ENCODE data around the gene LRRC47. TPM values are rescaled to one million over a fixed set of nuclear protein-coding genes. Genes with fewer than 3 reads are reported as not detected.
A peak's percentile ranks its signal among the peaks of the same experiment; 100 is the strongest.

Gene LRRC47
- total and polyA plus RNA-seq, 2 of the 8 experiments (the other 6 are each of a cell fraction or from before 2014, with no cell fraction given): 38.3 to 82.4 TPM

DNA sequence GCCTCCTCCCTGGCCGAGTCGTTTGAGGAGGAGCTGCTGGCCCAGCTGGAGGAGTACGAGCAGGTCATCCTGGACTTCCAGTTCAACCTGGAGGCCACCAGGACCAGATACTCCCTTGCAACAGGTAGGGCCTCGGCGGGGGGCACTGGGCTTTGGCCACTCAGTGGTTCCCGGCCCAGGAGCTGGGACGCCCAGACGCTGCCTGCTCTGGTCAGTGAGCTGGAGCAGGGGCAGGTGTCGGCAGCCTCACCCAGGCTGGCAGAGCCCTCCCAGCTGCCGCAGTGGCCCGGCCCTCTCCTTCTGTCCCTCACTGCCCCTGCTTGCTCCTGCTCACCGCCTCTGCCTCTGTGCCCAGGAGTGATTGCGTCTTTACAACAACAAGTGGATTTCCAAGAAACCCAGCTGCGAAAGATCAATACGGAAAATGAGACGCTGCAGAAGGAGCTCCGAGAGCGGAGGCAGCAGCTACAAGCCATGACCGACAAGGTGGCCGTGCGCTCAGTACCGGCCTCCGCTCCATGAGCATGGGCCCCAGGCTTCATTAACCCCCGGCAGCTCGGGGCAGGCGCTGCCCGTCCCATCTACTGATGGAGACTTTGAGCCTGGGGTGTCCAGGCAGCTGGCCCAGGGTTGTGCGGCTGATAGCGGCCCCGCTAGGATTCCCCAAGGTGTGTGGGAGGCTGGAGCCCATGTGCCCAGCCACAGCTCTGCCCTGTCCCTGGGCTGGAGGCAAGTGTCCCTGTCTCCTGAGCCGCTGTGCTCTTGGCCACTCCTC is 32.8 kb downstream of the LRRC47 start:
- Histone ChIP-seq H3K4me1 (replicated peaks in 1 of 4; ENCODE audit: control insufficient read depth in 3 of 4, insufficient read depth in 4 of 4, low read length in 3 of 4) (no peaks in the 10 kb centered on the region), H3K9ac (replicated peaks in 1 of 4; ENCODE audit: extremely low read depth in 1 of 4, low read depth in 3 of 4, low read length in 3 of 4) (no peak overlapping the region), H3K4me2 (ENCODE audit: insufficient read depth in 1 of 2, low read depth in 2 of 2, low read length in 2 of 2) (no peak overlapping the region), H3K9me3 (ENCODE audit: insufficient read depth in 2 of 2, low read depth in 1 of 2, low read length in 1 of 2) (peaks cover 3 to 7% of the 10 kb centered on the region in 2 experiments; a peak in 1 of 4 replicates), H3K18ac (ENCODE audit: extremely low read depth, low read length) (no peak overlapping the region), H2BK120ac (replicated peaks; ENCODE audit: low read depth, low read length) (no peak overlapping the region), H3K56ac (replicated peaks; ENCODE audit: insufficient read length, low read depth, low read length) (no peak overlapping the region), H3K14ac (ENCODE audit: insufficient read length) (no peak overlapping the region), H2BK15ac (ENCODE audit: low read length) (no peak overlapping the region), H3K23me2 (ENCODE audit: low read depth, low read length) (no peaks in the 10 kb centered on the region), H3K4me3 (ENCODE audit: extremely low read depth in 1 of 4, insufficient read depth in 2 of 4, low read depth in 3 of 4, low read length in 4 of 4) (no peak overlapping the region), H3K4ac (replicated peaks; ENCODE audit: insufficient read length, low read depth, low read length) (no peak overlapping the region), H2BK20ac (ENCODE audit: low read length) (no peak overlapping the region), H3K79me2 (ENCODE audit: control insufficient read depth in 1 of 2, insufficient read depth in 2 of 2, low read length in 2 of 2) (no peaks in the 10 kb centered on the region), H2BK5ac (ENCODE audit: low read depth, low read length) (no peak overlapping the region), H3K79me1 (ENCODE audit: low read depth, low read length) (no peaks in the 10 kb centered on the region), H4K8ac (ENCODE audit: extremely low read depth, insufficient read depth, low read length) (peak overlapping the region; percentile 68; the same call in 1 of the 2 replicates), H4K91ac (replicated peaks; ENCODE audit: insufficient read length, low read length) (no peak overlapping the region), H2BK12ac (ENCODE audit: low read depth, low read length) (no peak overlapping the region), H2AFZ (ENCODE audit: low read length) (no peak overlapping the region), H2AK5ac (ENCODE audit: low read depth, low read length) (no peak overlapping the region), H3K23ac (ENCODE audit: insufficient read length) (no peak overlapping the region), H3K36me3 (ENCODE audit: control insufficient read depth in 2 of 4, insufficient read depth in 4 of 4, low read length in 3 of 4) (no peaks in the 10 kb centered on the region), H4K20me1 (replicated peaks in 1 of 2; ENCODE audit: control insufficient read depth in 1 of 2, insufficient read depth in 2 of 2, low read length in 2 of 2) (no peaks in the 10 kb centered on the region), H4K5ac (ENCODE audit: insufficient read length, low read depth, low read length) (no peak overlapping the region), H3K27ac (ENCODE audit: low read depth, low read length) (no peak overlapping the region), H3K27me3 (replicated peaks in 1 of 4; ENCODE audit: control insufficient read depth in 3 of 4, extremely low read depth in 1 of 4, insufficient read depth in 3 of 4, low read length in 3 of 4) (peaks cover 0 to 2% (median 0%) of the 10 kb centered on the region in 4 experiments; a peak in 2 of 7 replicates)
- CTCF ChIA-PET (ENCODE audit: partially characterized antibody): interaction anchor here (0.8 to 1.6 kb wide), 3 partner anchors 16 to 41 kb away, joined by 3 to 5 read pairs (median 3); no protein-coding TSS in a partner anchor
- FAIRE-seq (no peak), DNase-seq (ENCODE audit: low read depth in 1 of 2, low spot score in 2 of 2) (no peak)
- 92% methylated on average over 31 of the region's 31 CpGs; no CpG with 5 or more reads in 1 of the 2 experiments for whole genome bisulfite sequencing, 2 experiments (ENCODE audit: extremely low coverage in 1 of 2, insufficient coverage in 1 of 2, insufficient read length in 1 of 2, insufficient replicate concordance in 2 of 2, low coverage in 1 of 2, low lambda C conversion rate in 2 of 2, missing lambda C conversion rate in 1 of 2)
- POLR2A ChIA-PET (ENCODE audit: partially characterized antibody): interaction anchor here (0.9 to 1.0 kb wide), 3 partner anchors 17 to 132 kb away, joined by 3 read pairs; partner anchors contain the start of gene LRRC47
- no peak for TF ChIP-seq YY1 (IDR thresholded peaks at IDR 0.05; ENCODE audit: low read depth, low read length)
- no peak for TF ChIP-seq GABPA (IDR thresholded peaks at IDR 0.05; ENCODE audit: borderline replicate concordance, insufficient read depth, low read length)
- TF ChIP-seq EZH2 (IDR thresholded peaks at IDR 0.05; ENCODE audit: low read depth, low read length, severe bottlenecking): no peak
- TF ChIP-seq, protein P1, sequence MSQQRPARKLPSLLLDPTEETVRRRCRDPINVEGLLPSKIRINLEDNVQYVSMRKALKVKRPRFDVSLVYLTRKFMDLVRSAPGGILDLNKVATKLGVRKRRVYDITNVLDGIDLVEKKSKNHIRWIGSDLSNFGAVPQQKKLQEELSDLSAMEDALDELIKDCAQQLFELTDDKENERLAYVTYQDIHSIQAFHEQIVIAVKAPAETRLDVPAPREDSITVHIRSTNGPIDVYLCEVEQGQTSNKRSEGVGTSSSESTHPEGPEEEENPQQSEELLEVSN (IDR thresholded peaks at IDR 0.05): no peak
- no peak for TF ChIP-seq RXRA (IDR thresholded peaks at IDR 0.05; ENCODE audit: insufficient read depth, low read depth, low read length)
- TF ChIP-seq SRF (IDR thresholded peaks at IDR 0.05; ENCODE audit: low read depth, low read length): no peak
- TF ChIP-seq EGR1 (IDR thresholded peaks at IDR 0.05; ENCODE audit: borderline replicate concordance, low read depth, low read length): no peak
- no peak for TF ChIP-seq BRCA1 (IDR thresholded peaks at IDR 0.05; ENCODE audit: low read depth, low read length)
- no peak for TF ChIP-seq SP4 (IDR thresholded peaks at IDR 0.05; ENCODE audit: low read length)

Measured in H1 (cell line).